Stomach (tissue), 9 donors: ENCODE measurements around the gene SYNDIG1. TPM values are rescaled to one million over a fixed set of nuclear protein-coding genes. Genes with fewer than 3 reads are reported as not detected.

Experiments
- DNase-seq, 2 donors: peaks; one replicate each; pipeline versions ENCODE4 v3.0.0 to v3.0.0-alpha.2; 2013 to 2019
- H3K27ac ChIP-seq, 5 donors: fragments of 200-600 bp in 4 of 5; sonication (generic) in 4 of 5; one replicate each; pipeline ENCODE4 v1.5.1; 2013 to 2019; ENCODE audit warnings: mild to moderate bottlenecking in 1 of 5, moderate library complexity in 1 of 5
- H3K27me3 ChIP-seq, 3 donors: fragments of 200-600 bp; sonication (generic); one replicate each; pipeline ENCODE4 v1.5.1; 2017 to 2019; ENCODE audit warnings: mixed run types in 1 of 3
- H3K36me3 ChIP-seq, 4 donors: fragments of 200-600 bp; sonication (generic); 1 replicate in 3 of 4; 2 replicates in 1 of 4; pipeline ENCODE4 v1.5.1; 2016 to 2019
- H3K4me1 ChIP-seq, 4 donors: fragments of 200-600 bp; sonication (generic); one replicate each; pipeline ENCODE4 v1.5.1; 2016 to 2019
- H3K4me3 ChIP-seq, 4 donors: fragments of 200-600 bp; sonication (generic) in 3 of 4; one replicate each; pipeline ENCODE4 v1.5.1; 2016 to 2019; ENCODE audit warnings: mild to moderate bottlenecking in 1 of 4
- H3K9me3 ChIP-seq, 4 donors: fragments of 200-600 bp; sonication (generic); one replicate each; pipeline ENCODE4 v1.5.1; 2016 to 2019
- EP300 ChIP-seq: sonication (generic); formaldehyde crosslinking; IDR thresholded peaks from one replicate; pipeline ENCODE4 v1.6.1; 2017; ENCODE audit warnings: antibody characterized with exemption
- POLR2A ChIP-seq, 4 donors: fragments of 450-650 bp; IDR thresholded peaks; one replicate each; pipeline ENCODE4 v1.6.1; 2016; ENCODE audit warnings: antibody characterized with exemption in 4 of 4, control low read depth in 2 of 4, mild to moderate bottlenecking in 1 of 4, moderate library complexity in 1 of 4
- POLR2AphosphoS5 ChIP-seq, 3 donors: sonication (generic); formaldehyde crosslinking; IDR thresholded peaks; one replicate each; pipeline ENCODE4 v1.6.1; 2016; ENCODE audit warnings: antibody characterized with exemption in 3 of 3
- WGBS, 5 donors: extraction: QIAGEN DNeasy Blood & Tissue Kit in 3 of 5; methylation state at CpG; one replicate each; pipeline versions ENCODE4 v1.1.5 to v1.1.7; 2013 to 2018; 5-methylcytosine and 5-hydroxymethylcytosine counted together
- intact Hi-C: fragments of 100-400 bp; cut with DNase I; formaldehyde crosslinking; loops from one replicate; pipeline ENCODE4 v1.15.1; 2023; ENCODE audit warnings: low total_unique reads
- polyA plus RNA-seq, 3 donors: library from polyadenylated mRNA; stranded (reverse); fragments of 200-250 nt; gene quantifications; one replicate each; pipeline ENCODE4 v1.2.3, GENCODE V29; 2013
- total RNA-seq, 5 donors: library from RNA; depleted of rRNA; stranded (reverse); fragments of >200 nt; gene quantifications; one replicate each; pipeline versions ENCODE4 v1.1.0 to v1.2.3, GENCODE V29; 2014 to 2016
- TF ChIP-seq, protein P1 (sequence below), 7 experiments: fragments of 450-650 bp in 4 of 7; fragments of 200-600 bp in 3 of 7; sonication (generic) in 3 of 7; IDR thresholded peaks; one replicate each; pipeline ENCODE4 v1.5.1; 2016 to 2019; ENCODE audit warnings: antibody characterized with exemption in 7 of 7, control low read depth in 2 of 7, mild to moderate bottlenecking in 1 of 7
- donor health status: healthy with polysubstance abuse.
- donor health status: Bipolar disorder and iron deficiency.
- donor health status: healthy.

Gene SYNDIG1
- total and polyA plus RNA-seq, 8 donors = 0.29 to 2.0 (median 0.89) TPM; not detected in 4

DNA sequence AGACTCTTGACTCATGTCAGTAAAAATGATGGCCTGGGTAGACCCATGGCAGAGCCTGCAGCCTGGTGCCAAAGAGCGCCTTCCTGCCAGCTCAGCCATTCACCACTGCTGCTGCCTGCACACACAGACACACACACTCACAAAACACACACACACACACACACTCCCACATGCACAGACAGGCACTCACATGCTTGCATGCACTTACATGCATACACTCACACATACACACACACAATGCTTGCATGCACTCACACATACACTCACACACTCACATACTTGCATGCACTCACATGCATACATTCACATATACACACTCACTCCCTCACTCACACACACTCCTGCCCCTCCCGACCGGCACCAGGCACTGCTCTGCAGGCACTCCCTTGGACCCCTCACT is 18.0 kb upstream of the SYNDIG1 start:
- 76 to 92% (median 80%) methylated on average over 3 of the region's 3 CpGs for WGBS, 5 donors
- TF ChIP-seq EP300 = no peak
- no peak for TF ChIP-seq POLR2AphosphoS5 (IDR thresholded peaks at IDR 0.05)
- TF ChIP-seq, protein P1, sequence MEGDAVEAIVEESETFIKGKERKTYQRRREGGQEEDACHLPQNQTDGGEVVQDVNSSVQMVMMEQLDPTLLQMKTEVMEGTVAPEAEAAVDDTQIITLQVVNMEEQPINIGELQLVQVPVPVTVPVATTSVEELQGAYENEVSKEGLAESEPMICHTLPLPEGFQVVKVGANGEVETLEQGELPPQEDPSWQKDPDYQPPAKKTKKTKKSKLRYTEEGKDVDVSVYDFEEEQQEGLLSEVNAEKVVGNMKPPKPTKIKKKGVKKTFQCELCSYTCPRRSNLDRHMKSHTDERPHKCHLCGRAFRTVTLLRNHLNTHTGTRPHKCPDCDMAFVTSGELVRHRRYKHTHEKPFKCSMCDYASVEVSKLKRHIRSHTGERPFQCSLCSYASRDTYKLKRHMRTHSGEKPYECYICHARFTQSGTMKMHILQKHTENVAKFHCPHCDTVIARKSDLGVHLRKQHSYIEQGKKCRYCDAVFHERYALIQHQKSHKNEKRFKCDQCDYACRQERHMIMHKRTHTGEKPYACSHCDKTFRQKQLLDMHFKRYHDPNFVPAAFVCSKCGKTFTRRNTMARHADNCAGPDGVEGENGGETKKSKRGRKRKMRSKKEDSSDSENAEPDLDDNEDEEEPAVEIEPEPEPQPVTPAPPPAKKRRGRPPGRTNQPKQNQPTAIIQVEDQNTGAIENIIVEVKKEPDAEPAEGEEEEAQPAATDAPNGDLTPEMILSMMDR (IDR thresholded peaks at IDR 0.05) = no peak
- TF ChIP-seq POLR2A (IDR thresholded peaks at IDR 0.05) = no peak
- H3K4me1 ChIP-seq = peaks cover 0 to 13% (median 4%) of the 10 kb centered on the region in 4 donors
- peaks cover 0 to 6% (median under 1%) of the 10 kb centered on the region in 3 donors for H3K27me3 ChIP-seq
- H3K9me3 ChIP-seq = no peaks in the 10 kb centered on the region
- DNase-seq = no peak
- H3K27ac ChIP-seq = no peak overlapping the region
- H3K36me3 ChIP-seq = no peaks in the 10 kb centered on the region
- no peak overlapping the region for H3K4me3 ChIP-seq
- intact Hi-C loops = no loop called here

DNA sequence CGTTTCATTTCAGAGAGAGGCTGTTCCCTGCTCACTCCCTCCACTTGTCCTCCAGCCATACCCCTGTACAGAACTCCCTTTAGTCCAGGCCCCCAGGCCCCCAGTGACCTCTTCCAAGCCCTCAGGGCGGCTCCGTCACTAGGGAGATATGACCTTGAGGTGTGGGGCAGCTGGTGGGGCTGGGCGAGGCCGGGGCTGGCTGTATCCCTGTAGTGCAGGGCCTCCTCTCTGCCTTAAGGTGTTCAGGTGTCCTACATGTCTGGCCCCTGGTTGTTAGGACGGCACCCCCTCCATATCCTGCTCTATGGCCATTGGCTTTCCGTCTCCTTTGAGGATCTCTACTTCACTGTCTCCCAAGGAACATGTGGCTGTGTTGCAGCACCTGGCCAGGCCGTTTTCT is 17.4 kb upstream of the SYNDIG1 start:
- no peak for DNase-seq
- H3K27me3 ChIP-seq = peaks cover 0 to 12% (median 5%) of the 10 kb centered on the region in 3 donors
- no peak for TF ChIP-seq POLR2AphosphoS5 (IDR thresholded peaks at IDR 0.05)
- no peak for TF ChIP-seq POLR2A (IDR thresholded peaks at IDR 0.05)
- TF ChIP-seq, protein P1 (IDR thresholded peaks at IDR 0.05) = no peak
- no peak for TF ChIP-seq EP300
- no peak overlapping the region for H3K4me3 ChIP-seq
- H3K9me3 ChIP-seq = no peaks in the 10 kb centered on the region
- intact Hi-C loops = no loop called here
- WGBS, 5 donors = 81 to 94% (median 85%) methylated on average over 8 of the region's 8 CpGs
- H3K36me3 ChIP-seq = no peaks in the 10 kb centered on the region
- peaks cover 0 to 13% (median 4%) of the 10 kb centered on the region in 4 donors for H3K4me1 ChIP-seq
- H3K27ac ChIP-seq = no peak overlapping the region

DNA sequence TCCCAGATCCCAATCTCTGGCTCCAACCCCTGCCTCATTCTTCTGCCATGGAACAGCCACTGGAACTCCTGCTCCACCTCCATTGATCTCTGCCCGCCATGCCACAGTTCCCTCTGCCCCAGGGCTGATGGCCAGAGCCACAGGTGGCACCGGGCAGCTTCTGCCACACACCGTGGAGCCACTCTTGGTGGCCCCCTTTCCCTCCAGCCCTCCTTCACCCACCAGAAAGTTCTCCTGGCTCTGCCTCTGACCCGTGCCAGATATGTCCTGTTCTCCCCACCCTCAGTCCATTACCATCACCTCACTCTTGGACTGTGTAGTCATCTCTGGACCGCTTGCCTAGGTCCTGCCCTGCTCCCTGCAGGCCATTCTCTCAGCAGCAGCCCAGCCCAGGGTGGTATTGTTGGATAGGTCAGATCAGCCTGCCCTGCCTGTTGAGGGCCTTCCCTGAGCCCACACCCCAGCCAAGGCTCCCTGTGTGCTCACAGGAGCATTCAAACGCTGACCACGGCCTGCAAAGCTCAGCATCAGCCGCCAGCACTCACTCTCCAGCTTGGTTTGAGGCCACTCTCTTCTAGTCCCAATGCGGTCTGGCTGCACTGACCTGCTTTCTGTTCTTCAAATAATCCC is 16.8 kb upstream of the SYNDIG1 start:
- Histone ChIP-seq H3K27me3 (peaks cover 0 to 12% (median 5%) of the 10 kb centered on the region in 3 donors), H3K4me3 (no peak overlapping the region), H3K36me3 (no peaks in the 10 kb centered on the region), H3K4me1 (peaks cover 0 to 10% (median 4%) of the 10 kb centered on the region in 4 donors), H3K9me3 (no peaks in the 10 kb centered on the region), H3K27ac (no peak overlapping the region)
- no peak for DNase-seq
- TF ChIP-seq, protein P1 (IDR thresholded peaks at IDR 0.05) = no peak
- TF ChIP-seq EP300 = no peak
- no peak for TF ChIP-seq POLR2AphosphoS5 (IDR thresholded peaks at IDR 0.05)
- no peak for TF ChIP-seq POLR2A (IDR thresholded peaks at IDR 0.05)
- intact Hi-C loops = no loop called here
- 87 to 94% (median 93%) methylated on average over 9 of the region's 9 CpGs for WGBS, 5 donors

DNA sequence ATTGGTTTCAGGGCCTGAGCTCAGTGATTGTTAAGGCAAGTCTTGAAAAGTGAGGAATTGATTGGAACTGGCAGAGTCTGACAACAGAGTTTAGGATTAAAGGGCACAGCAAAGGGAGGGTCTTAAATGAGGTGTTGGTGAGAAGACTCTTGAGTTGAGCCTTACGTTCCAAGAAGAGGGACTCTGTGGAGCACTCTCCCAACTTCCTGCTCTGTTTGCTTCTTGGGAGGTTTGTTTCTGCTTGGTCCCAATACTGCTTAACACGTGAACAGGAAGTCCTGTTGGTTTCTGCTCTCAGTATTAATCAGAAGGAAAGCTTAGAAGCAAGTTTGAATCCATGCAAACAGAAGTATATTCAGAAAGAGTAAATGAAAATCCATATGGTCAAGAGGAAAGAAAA is 15.6 kb upstream of the SYNDIG1 start:
- intact Hi-C loops = no loop called here
- Histone ChIP-seq H3K36me3 (no peaks in the 10 kb centered on the region), H3K4me1 (no peaks in the 10 kb centered on the region), H3K27ac (no peak overlapping the region), H3K27me3 (peaks cover 0 to 20% (median 5%) of the 10 kb centered on the region in 3 donors), H3K4me3 (no peak overlapping the region), H3K9me3 (no peaks in the 10 kb centered on the region)
- 40 to 47% (median 40%) methylated on average over 2 of the region's 2 CpGs for WGBS, 5 donors
- TF ChIP-seq, protein P1 (IDR thresholded peaks at IDR 0.05) = no peak
- no peak for TF ChIP-seq EP300
- TF ChIP-seq POLR2A (IDR thresholded peaks at IDR 0.05) = no peak
- no peak for TF ChIP-seq POLR2AphosphoS5 (IDR thresholded peaks at IDR 0.05)
- DNase-seq = no peak
